GM20431 (cell line): ENCODE measurements around the gene SEC24C.
"Not testable (repeated sequence)": the region's sequence is repeated elsewhere in the genome, so short reads cannot be mapped to it uniquely, and the experiment has no call there.

Experiments used
- in situ Hi-C: fragments of 300-500 bp; cut with MseI, MboI; formaldehyde crosslinking; loops from one replicate; pipeline ENCODE4 v1.15.0; 2020; ENCODE audit warnings: low sequenced_read_pairs; ENCODE audit not compliant: unreplicated experiment

Gene SEC24C, protein sequence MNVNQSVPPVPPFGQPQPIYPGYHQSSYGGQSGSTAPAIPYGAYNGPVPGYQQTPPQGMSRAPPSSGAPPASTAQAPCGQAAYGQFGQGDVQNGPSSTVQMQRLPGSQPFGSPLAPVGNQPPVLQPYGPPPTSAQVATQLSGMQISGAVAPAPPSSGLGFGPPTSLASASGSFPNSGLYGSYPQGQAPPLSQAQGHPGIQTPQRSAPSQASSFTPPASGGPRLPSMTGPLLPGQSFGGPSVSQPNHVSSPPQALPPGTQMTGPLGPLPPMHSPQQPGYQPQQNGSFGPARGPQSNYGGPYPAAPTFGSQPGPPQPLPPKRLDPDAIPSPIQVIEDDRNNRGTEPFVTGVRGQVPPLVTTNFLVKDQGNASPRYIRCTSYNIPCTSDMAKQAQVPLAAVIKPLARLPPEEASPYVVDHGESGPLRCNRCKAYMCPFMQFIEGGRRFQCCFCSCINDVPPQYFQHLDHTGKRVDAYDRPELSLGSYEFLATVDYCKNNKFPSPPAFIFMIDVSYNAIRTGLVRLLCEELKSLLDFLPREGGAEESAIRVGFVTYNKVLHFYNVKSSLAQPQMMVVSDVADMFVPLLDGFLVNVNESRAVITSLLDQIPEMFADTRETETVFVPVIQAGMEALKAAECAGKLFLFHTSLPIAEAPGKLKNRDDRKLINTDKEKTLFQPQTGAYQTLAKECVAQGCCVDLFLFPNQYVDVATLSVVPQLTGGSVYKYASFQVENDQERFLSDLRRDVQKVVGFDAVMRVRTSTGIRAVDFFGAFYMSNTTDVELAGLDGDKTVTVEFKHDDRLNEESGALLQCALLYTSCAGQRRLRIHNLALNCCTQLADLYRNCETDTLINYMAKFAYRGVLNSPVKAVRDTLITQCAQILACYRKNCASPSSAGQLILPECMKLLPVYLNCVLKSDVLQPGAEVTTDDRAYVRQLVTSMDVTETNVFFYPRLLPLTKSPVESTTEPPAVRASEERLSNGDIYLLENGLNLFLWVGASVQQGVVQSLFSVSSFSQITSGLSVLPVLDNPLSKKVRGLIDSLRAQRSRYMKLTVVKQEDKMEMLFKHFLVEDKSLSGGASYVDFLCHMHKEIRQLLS

DNA sequence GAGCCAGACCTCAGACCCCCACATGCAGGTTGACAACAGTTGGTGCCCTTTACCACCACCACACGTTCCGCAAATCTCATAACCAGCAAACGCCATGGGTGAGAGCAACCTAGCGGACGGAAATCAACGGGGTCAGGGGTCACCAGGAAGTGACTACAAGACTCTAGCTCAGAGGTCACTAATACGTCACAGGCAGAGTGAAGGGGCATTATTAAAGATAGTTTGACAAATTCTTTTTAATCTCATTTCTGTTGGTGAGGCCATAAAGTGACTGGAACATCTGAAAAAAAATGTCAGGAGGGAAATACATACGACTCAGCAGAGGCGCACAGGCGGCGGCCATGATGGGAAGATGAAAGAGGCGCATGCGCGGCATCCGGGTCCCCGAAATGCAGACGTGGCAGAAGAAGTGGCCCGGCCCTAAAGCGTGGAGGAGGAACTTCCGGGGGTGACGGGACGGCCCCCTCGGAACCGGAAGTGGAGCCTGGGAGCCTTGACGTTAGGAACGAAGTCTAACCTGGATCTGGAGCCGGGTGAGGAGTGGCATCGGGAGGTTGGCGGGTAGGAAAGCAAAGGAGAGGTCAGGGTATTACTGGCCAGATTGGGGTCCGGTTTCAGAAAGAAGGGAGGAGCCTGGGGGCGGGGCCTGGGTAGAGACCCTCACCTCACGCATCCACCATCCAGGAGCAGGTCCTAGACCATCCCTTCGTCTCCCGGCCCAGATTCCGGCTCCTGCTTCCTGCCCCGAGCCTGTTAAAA, at the start of gene SEC24C:
Gene SEC24C, plus strand, starts transcription at position 468 of the 759 bp plus-strand sequence. CDS start 2,461 bp downstream, outside the sequence.
- in situ Hi-C loops = no loop called here

DNA sequence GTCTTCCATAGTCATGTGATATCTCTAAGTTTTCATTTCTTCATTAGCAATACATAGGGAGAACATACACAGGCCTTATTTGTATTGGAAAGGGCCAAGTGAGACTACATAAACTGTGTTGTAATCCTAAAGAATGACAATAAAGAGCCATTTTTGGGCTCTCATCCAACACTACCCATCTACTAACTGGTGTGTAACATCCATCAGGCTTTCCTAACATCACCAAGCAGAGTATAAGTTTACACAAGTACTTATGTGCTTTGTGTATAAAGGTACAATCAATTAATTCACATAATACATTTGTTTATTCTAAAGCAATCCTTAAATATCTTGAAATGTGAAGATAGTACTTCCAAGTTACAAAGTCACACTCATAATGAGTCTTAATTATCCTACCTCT, 48.9 kb upstream of the SEC24C start:
- in situ Hi-C loops = not testable (repeated sequence)

DNA sequence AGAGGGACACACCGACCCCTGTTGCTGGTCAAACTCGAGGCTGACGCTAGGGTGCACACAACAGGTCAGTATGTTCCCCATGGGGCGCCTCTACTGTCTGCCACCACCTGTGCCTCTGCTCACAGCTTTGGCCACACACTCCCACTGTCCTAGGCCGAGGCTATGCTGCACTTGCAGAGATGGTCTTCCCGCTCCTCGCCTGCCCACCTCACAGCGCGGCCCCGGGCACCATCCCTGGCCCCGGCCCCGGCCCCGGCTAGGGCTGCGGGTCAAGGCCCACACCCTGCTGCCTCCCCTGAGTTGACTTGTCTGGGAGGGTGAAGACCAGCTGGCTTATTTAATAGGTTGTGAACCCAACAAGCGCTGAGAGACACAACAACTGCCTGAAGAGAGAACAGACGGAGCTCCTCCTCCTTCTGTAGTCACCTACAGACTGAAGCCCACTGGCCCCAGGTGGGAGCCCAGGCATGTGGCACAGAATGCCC, 46.5 kb upstream of the SEC24C start, which contains the start of gene AGAP5:
Gene AGAP5, minus strand, starts transcription at position 435 of the 485 bp plus-strand sequence. Its CDS starts 354 bp downstream, at position 81.
- in situ Hi-C loops = not testable (repeated sequence)

DNA sequence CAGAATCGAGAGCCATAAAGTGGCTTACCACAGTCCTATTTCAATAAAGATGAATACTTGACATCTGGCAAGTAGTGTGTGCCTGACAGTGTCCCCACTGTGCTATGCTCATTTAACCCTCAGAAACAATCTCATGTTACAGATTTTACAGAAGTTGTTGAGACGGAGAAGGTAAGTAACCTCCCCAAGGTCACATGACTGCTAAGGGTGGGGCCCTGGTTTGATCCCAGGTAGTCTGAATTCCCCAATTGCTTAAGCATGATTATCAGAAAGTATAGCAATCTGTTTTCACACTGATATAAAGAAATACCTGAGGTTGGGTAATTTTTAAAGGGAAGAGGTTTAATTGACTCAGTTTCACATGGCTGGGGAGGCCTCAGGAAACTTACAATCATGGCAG, 45.4 kb upstream of the SEC24C start:
- in situ Hi-C loops = not testable (repeated sequence)

DNA sequence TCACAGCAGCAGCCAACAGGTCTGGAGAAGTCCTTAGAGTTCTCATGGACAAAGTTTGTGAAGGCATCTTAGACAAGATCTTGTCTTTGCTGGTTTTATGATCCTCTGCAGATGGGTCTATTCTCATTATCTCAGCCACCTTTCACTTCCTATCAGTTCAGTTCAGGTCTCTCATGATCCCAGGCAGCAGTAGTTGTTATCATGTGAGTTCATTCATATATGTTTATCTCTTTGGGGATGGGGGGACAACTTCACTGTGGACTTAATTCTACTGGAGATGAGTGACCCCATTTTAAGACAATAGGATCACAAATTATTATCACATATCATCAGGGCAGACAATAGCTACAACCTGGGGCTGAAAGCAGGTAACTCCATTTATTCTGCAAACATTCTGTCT, 40.2 kb upstream of the SEC24C start:
- in situ Hi-C loops = not testable (repeated sequence)

DNA sequence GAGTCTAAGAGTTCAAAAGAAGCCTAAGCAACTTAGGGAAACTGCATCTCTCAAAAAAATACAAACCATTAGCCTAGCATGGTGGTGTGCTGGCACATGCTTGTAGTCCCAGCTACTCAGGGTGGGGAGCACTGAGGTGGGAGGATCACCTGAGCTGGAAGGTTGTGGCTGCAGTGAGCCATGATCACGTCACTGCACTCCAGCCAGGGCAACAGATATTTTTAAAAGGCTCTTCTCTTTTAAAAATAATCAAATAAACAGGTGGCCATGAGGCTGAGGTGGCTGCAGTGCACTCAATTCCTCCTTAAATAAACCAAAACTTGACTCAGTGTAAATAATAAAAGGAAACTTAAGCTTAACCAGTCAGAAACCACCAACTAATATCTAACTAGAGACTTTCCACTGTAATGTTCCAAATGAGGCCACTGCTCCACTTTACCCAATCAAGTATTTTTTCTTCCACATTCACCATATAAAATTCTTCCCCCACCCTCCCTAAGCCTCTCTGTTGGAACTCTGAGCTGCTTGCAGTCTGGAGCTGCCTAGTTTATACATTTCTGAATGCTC, 38.6 kb upstream of the SEC24C start:
- in situ Hi-C loops = not testable (repeated sequence)

DNA sequence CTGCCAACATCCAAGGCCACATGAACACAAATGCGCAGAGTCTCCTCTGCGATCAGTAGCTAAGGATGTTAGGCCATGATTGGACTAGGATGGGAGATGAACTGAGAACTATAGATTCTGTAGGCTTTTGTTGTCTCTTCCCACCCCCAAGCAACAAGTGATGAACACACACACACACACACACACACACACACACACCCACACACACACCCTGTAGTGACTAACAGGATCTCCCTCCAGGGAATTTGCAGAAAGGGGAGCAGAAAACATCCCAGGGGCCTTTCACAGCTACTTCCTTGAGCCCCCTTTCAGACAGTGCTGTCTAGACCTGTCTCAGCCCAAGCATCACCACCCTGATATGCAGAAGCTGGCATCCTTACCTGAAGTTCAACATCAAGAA, 37.7 kb upstream of the SEC24C start:
- in situ Hi-C loops = not testable (repeated sequence)

DNA sequence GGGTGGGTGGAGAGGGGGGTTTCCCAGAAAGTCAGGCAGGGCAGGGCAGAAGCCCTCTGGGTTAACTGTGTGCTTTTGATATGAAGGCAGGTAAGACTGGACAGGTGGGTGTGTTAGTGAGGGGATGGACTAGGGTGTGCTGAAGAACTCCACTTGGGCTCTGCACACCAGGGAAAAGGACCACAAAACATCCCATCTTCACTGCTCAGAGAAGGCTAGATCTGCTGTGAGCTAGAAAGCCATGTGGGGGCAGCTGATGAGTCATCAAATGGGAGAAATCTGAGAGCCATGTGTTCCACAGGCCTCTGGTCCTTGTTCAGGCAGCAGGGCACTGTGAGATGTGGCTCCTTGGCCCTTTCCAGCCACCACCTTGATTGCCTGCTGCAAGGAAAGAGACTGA, 36.5 kb upstream of the SEC24C start:
- in situ Hi-C loops = not testable (repeated sequence)

DNA sequence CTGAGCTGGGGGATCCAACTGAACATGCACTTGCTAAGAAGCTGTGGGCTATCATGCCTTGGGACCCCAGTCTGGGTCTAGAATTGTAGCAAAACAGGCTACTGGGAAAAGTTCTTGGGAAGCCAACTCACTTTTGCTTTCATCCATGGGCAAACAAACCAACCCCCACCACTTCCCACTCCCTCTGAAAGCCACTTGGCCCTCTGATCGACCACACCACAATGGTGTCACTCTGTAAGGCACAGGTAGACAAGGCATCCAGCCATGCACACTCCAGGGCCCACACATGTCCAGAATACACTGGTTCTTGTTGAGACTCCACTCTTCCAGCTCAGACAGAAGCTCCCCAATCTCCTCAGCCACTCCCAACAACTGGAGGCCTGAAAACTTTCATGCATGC, 36.0 kb upstream of the SEC24C start:
- in situ Hi-C loops = not testable (repeated sequence)

DNA sequence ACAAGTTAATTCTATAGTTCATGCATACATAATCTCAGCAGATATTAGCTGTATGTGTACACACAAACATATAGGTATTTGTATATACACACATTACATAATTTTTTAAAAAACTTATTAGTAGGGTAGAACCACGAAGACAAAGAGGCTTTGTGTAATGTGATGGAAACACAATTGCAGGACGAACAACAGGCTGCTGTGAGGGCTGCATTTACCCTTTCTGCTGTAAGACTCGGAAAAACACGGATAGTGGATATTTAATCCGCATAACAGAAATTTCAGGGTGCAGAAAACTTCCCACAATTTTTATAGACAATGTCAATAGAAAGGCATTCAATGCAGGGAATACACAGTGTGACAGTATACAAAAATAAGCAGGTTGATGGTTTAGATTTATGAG, 32.5 kb upstream of the SEC24C start:
- in situ Hi-C loops = not testable (repeated sequence)

DNA sequence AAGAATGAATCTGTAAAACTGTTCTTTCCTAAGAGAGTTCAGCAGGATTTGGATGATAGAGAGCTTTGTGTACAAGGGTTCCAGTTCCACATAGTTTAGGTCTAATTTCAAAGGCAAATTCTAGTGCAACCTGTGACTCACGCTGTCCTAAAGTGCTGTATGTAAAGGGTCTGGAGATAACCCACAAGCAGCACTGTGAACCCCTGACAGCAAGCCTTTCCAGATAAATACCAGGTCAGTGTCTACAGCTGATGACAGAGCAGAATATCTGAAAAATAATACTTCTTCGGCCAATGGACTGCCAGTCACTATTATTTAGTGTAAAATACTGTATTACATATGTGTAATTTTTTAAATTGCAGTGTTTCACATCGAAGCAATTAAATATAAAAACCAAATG, 30.3 kb upstream of the SEC24C start:
- in situ Hi-C loops = not testable (repeated sequence)

DNA sequence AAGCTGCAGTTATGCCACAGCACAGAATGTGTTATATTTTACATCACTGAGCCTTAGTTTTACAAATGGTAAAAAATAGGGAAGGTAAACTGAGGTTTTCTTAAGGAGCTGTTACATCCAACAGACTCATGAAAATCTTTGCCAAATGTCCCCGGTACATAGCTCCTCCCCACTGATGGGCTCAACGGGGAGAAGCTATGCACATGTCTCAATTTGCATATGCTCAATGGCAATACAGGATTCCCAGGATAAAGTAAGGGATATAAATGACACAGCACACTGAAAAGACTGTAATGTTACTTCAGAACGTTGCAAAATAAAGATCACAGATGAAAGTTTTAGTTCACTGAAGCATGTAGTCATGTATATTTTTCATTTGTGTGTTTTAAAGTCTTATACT, 29.7 kb upstream of the SEC24C start:
- in situ Hi-C loops = not testable (repeated sequence)

DNA sequence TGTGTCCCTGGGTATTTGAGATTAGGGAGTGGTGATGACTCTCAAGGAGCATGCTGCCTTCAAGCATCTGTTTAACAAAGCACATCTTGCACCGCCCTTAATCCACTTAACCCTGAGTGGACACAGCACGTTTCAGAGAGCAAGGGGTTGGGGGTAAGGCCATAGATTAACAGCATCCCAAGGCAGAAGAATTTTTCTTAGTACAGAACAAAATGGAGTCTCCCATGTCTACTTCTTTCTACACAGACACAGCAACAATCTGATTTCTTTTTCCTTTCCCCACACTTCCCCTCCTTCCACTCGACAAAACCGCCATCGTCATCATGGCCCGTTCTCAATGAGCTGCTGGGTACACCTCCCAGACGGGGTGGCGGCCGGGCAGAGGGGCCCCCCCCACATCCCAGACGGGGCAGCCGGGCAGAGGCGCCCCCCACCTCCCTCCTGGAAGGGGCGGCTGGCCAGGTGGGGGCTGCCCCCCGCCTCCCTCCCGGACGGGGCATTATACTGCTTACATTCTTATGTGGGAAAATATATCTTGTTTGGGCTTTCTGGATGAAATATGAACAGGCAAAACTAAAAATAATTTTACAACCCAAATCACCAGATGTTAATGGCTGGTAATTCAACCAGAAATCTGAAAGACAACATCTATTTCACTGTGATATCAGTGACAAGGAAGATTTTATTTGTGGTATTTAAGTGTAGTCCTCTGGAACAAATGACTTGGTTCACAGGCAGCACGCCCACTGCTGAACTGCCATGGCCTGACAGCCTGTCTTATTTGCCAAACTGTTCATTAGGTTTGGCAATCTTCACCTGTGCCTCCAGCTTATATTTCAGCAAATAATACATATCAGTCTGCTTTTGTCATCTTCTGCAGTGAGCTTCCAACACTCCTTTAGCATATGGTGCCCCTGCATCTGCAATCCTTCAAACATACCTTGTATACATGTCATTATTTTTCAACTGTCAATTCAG, 28.7 kb upstream of the SEC24C start:
- in situ Hi-C loops = not testable (repeated sequence)

DNA sequence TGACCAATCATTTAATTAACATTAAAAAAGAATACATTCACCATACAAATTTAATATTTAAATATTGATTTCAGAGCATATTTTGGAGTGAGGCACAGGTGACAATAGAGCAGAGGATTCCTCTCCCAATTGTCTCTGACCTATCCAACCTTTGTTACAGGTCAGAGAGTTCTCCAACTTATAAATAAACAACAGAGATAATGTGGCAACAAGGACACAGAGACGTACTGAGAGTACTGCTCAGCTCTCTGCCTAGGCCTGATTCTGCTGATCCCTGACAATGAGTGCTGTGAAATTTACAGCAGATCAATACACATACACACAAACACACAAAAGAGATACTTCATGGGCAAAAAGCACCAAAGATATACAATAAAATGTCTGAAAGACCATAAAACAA, 27.9 kb upstream of the SEC24C start:
- in situ Hi-C loops = no loop called here

DNA sequence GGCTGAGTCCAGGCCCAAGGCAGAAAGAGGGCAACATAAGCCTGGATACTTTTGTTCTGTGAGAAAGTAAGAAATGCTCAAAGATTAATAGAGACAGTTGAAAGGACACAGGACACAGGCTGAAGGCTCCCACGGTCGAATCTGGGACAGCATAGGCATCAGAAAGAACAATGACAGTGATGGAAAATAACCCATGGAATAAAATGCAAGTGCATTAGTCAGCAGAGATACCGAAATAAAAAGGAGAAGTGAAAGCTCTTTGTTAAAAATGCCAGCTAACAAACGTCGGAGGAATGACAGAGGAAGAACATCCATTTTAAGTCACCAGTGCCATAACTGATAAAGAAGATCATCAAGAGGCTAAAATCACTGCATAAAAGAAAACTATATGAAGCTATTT, 26.6 kb upstream of the SEC24C start:
- in situ Hi-C loops = no loop called here

DNA sequence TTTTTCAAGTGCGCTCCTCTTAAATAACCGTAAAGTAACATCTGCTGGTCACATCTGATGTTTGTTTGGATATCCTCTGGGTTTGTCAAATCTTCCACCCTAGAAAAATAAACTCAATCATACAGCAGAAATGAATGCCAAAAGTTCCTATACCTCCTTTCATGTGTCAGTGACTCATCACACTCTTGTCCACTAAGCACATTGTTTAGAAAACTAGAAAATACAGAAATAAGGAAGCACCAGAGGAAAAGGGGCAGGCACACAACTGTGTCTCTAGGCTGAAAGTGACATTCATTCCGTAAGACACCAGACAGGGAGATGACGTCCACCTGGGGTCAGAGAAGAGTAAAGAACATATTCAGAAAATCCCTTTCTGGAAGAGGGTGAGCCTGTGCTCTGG, 23.6 kb upstream of the SEC24C start:
- in situ Hi-C loops = not testable (repeated sequence)

DNA sequence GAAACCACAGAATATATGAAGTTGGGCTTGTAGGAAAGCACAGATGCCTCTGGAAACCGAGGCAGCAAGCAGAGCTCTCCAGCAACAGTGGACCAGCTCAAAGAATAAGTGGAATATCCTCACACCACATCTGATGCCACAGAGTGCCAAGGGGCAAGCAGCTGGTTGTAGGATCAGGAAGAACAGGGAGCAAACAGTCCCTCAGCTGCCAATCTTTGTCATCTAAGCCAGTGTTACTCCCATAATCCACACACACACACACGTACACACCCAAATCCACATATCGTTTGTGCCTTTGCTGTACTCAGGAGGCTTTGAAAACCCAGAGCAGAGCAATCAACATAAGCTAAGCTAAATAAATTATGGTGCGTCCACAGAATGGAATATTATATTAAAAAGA, 20.7 kb upstream of the SEC24C start:
- in situ Hi-C loops = no loop called here

DNA sequence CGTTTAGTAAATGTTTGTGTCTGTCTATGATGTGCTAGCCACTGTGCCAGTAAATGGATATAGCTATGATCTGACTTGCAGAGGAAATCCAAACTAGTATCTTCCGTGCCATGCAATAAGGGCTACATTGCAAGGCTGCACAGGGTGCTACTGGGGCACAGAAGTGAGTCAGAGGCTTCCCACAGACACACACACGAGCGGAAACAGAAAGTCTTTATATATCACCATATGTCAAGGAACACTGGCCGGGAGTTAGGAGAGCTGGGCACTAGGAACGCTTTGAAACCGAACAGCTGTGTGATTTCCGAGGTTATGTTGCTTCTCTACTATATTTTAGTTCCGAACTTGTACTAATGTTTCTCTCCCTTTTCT, 14.4 kb upstream of the SEC24C start:
- in situ Hi-C loops = not testable (repeated sequence)
